GM10847 (cell line): Measurements from ENCODE around the gene ZNF654.

Source experiments
- POLR2A ChIP-seq: IDR thresholded peaks from 2 replicates; pipeline ENCODE4 v1.6.1; 2011; ENCODE audit not compliant: insufficient read length; ENCODE audit errors: extremely low read depth

ZNF654 gene

GRCh38 chr3:88112289-88112688, 53.2 kb downstream of the ZNF654 start:
- no peak for TF ChIP-seq POLR2A

DNA sequence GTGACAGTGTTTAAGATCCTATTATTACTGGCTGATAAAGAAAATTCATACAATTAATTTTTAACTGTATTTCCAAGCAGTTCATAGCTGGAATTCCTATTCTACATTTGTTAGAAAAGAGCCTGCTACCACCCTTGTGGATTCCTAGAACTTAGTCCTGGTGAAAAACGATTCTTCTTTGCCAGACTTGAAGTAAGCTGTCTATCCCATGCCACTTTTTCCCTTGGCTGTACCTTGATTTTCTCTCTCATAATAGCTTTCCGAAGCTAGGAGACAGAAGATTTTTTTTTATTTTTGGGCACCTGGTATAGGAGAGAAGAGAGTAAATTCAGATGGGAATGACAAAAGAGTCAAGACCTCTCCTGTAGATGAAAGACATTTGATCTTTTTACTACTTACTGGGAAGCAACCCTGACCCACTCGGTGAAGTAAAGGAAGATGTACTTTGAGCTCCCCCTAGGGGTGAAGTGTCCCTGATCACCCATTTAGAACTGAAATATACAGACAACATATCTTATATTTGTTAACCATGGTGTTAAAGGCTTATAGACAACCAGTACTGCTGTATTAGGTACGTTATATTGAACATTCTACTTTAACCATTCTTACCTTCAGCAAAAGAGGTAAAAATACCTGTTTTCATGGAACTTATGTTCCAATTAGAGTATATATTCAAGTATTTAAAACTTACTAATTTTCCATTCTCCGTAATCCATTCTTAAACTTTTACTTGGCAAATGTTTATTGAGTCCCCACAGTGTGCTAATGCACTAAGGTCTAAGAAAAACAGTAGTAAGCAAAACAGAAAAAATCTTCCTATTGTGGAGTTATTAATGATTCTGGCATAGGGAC, 54.5 kb downstream of the ZNF654 start:
- TF ChIP-seq POLR2A, result no peak

- no peak for TF ChIP-seq POLR2A
Measured at GRCh38 chr3:88114878-88115549, 56.0 kb downstream of the ZNF654 start.

- TF ChIP-seq POLR2A, result no peak
Measured at GRCh38 chr3:88117683-88118082, 58.6 kb downstream of the ZNF654 start.

DNA sequence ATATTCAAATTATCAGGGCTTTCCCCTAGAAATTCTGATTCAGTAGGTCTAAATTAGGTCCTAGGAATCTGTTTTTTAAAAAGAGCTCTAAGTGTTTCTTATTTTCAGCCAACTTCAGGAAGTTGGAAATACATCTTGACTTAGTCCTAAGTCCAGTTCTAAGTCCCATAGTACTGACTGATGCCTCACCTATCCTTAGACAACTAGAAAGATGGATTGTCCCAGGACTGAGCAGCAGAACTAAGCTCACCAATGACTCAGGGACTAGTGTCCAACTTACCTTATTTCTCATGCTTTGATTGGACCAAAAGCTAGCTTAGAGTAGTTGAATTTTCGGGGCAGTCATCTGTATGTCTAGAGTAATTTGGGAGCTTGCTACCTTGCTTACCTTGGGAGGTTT, 64.5 kb downstream of the ZNF654 start:
- TF ChIP-seq POLR2A, result no peak

DNA sequence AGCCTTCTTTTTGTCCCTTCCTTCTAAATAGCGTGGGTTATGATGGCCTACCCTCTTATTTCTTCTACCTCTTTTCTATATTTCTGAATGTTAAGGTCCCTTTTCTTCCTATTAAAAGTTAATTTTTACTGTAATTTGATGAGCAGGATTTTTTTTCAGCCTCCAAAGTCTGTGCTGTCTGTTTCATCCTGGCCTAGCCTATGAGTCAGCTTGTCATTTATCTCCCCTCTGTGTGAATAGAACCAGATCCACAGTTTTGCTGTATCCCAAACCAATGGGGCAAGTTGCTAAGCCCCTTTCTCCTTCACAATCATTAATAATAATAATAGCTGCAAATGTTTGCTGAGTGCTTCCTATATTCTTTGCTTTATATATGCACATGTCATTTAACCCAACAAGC, 72.6 kb downstream of the ZNF654 start:
- TF ChIP-seq POLR2A, result no peak

DNA sequence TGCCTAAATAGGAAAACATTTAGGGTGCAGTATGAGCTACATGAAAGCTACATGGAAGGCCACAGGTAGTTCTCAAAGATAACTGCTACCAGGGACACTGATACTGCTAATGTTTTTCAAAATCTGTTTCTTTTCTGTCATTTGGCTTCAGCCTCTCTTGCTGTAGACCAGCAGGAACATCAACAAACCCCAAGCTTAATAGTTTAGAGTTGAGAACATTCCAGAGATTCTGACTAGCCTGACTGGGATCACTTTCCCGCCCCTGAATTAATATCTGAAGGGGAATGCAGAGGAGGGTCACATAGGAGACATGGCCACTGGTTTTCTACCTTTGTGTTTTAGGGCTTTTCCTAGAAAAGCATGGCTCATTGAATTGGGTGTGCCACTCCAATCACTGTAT, 73.8 kb downstream of the ZNF654 start:
- no peak for TF ChIP-seq POLR2A

DNA sequence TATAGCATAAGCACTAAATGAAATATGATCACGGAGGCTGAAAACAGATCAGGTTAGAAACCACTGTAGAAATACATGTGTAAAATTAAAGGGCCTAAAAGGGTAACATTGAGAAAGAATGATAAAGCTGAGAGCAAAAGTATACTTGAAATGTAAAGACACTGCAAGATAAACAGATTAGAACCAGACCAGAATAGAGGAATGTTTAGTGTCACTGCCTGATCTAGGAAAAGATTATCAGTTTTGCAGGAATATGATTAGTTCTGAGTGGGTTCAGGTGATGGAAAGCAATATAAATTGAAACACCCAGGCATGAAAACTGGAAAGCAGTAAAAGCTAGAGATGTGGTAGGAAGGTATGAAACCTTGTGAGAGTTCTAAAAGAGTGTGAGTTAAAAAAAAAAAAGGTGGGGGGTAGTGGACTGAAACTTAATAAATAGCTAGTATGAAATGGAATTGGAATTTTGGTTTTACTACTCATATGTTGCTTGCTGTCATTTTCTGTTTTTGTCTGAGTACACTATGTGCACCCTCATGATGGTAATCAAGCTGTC, 74.7 kb downstream of the ZNF654 start:
- TF ChIP-seq POLR2A, result no peak

GRCh38 chr3:88137836-88138235, 78.8 kb downstream of the ZNF654 start:
- TF ChIP-seq POLR2A, result no peak

- TF ChIP-seq POLR2A, result no peak
Measured at GRCh38 chr3:88141458-88142083, 82.5 kb downstream of the ZNF654 start.

GRCh38 chr3:88142094-88142624, 83.1 kb downstream of the ZNF654 start:
- TF ChIP-seq POLR2A, result no peak

GRCh38 chr3:88147261-88147660, 88.2 kb downstream of the ZNF654 start:
- TF ChIP-seq POLR2A, result no peak

- TF ChIP-seq POLR2A, result no peak
Measured at GRCh38 chr3:88148651-88149050, 89.6 kb downstream of the ZNF654 start.

- TF ChIP-seq POLR2A, result no peak
Measured at GRCh38 chr3:88149101-88149508, 90.0 kb downstream of the ZNF654 start.

GRCh38 chr3:88149509-88150362, 90.7 kb downstream of the ZNF654 start, which contains the start of gene C3orf38:
C3orf38 (plus strand) TSS chr3:88149959; CDS start chr3:88150053, 94 bp downstream.
- TF ChIP-seq POLR2A, result peak; percentile 60

GRCh38 chr3:88150371-88150770, 91.3 kb downstream of the ZNF654 start:
- no peak for TF ChIP-seq POLR2A
